DMS 273 (cell line): ENCODE data around the gene PRF1.

Source experiments
- DNase-seq: peaks from one replicate; lab custom pipeline; 2025; ENCODE audit not compliant: unreplicated experiment; lab: John Stamatoyannopoulos, UW

PRF1 gene

GRCh38 chr10:70579234-70580002 is 23.1 kb downstream of the PRF1 start:
- DNase-seq: no peak

GRCh38 chr10:70578371-70578947 is 24.1 kb downstream of the PRF1 start:
- no peak for DNase-seq

- peak; percentile 23 for DNase-seq
Observed at GRCh38 chr10:70576803-70577517, 25.6 kb downstream of the PRF1 start.

- peak; percentile 50 for DNase-seq
Observed at GRCh38 chr10:70575874-70576802, 26.4 kb downstream of the PRF1 start.

- peak; percentile 46 for DNase-seq
Observed at GRCh38 chr10:70575486-70575873, 27.1 kb downstream of the PRF1 start.

- DNase-seq: no peak
Observed at GRCh38 chr10:70573599-70574506, 28.7 kb downstream of the PRF1 start.

GRCh38 chr10:70571636-70572439 is 30.7 kb downstream of the PRF1 start:
- no peak for DNase-seq

GRCh38 chr10:70571236-70571635 is 31.3 kb downstream of the PRF1 start:
- DNase-seq: no peak

- no peak for DNase-seq
Observed at GRCh38 chr10:70568781-70569495, 33.6 kb downstream of the PRF1 start.

GRCh38 chr10:70568113-70568512 is 34.4 kb downstream of the PRF1 start:
- DNase-seq: no peak

GRCh38 chr10:70567603-70568002 is 34.9 kb downstream of the PRF1 start:
- DNase-seq: peak; percentile 19

- no peak for DNase-seq
Observed at GRCh38 chr10:70566515-70567290, 35.8 kb downstream of the PRF1 start.

- no peak for DNase-seq
Observed at GRCh38 chr10:70565556-70566514, 36.7 kb downstream of the PRF1 start.

- peak; percentile 13 for DNase-seq
Observed at GRCh38 chr10:70564901-70565351, 37.6 kb downstream of the PRF1 start.

- DNase-seq: no peak
Observed at GRCh38 chr10:70564113-70564725, 38.3 kb downstream of the PRF1 start.

- no peak for DNase-seq
Observed at GRCh38 chr10:70563230-70563629, 39.3 kb downstream of the PRF1 start.
